Mesodermal cell (in vitro differentiated cells): ENCODE measurements around the gene PCBP3.

Experiments
- H3K27ac ChIP-seq: 2 replicates; pipeline ENCODE4 v1.7.0; 2013; ENCODE audit warnings: mild to moderate bottlenecking, low read depth, low read length, moderate library complexity; ENCODE audit not compliant: severe bottlenecking
- H3K36me3 ChIP-seq: 2 replicates; pipeline ENCODE4 v1.7.1; 2013; ENCODE audit warnings: mild to moderate bottlenecking, low read length, moderate library complexity; ENCODE audit not compliant: control insufficient read depth, insufficient read depth
- H3K4me1 ChIP-seq: one replicate; pipeline ENCODE4 v1.7.1; 2013; ENCODE audit warnings: mild to moderate bottlenecking, low read length; ENCODE audit not compliant: insufficient read depth, control insufficient read depth, poor library complexity, severe bottlenecking
- H3K4me3 ChIP-seq: 2 replicates; pipeline ENCODE4 v1.7.0; 2013; ENCODE audit warnings: low read length, control low read depth, mild to moderate bottlenecking; ENCODE audit not compliant: insufficient read depth, poor library complexity, severe bottlenecking; ENCODE audit errors: extremely low read depth
- H3K9me3 ChIP-seq: 2 replicates; pipeline ENCODE4 v1.7.1; 2013; ENCODE audit warnings: mild to moderate bottlenecking, low read length, moderate library complexity; ENCODE audit not compliant: control insufficient read depth
- WGBS, 2 experiments: methylation state at CpG; one replicate each; pipeline ENCODE4 v1.1.5; 2013; ENCODE audit warnings: missing lambda C conversion rate in 2 of 2; ENCODE audit not compliant: insufficient coverage in 2 of 2; 5-methylcytosine and 5-hydroxymethylcytosine counted together

The PCBP3 gene

GRCh38 chr21:45938811-45939520 is 295.4 kb downstream of the PCBP3 start:
- H3K4me1 ChIP-seq: no peaks in the 10 kb centered on the region
- no peak overlapping the region for H3K27ac ChIP-seq
- H3K4me3 ChIP-seq: no peak overlapping the region
- WGBS, 2 experiments: 88 to 93% methylated on average over 17 of the region's 17 CpGs
- H3K9me3 ChIP-seq: peaks cover 5% of the 10 kb centered on the region
- H3K36me3 ChIP-seq: no peaks in the 10 kb centered on the region

GRCh38 chr21:45939521-45940045 is 296.1 kb downstream of the PCBP3 start:
- WGBS, 2 experiments: 91 to 94% methylated on average over 13 to 15 of the region's 15 CpGs
- no peak overlapping the region for H3K27ac ChIP-seq
- no peak overlapping the region for H3K4me3 ChIP-seq

GRCh38 chr21:45940091-45940490 is 296.6 kb downstream of the PCBP3 start:
- 92 to 96% methylated on average over 14 to 20 of the region's 20 CpGs for WGBS, 2 experiments
- Histone ChIP-seq H3K4me1 (no peaks in the 10 kb centered on the region), H3K36me3 (no peaks in the 10 kb centered on the region), H3K27ac (no peak overlapping the region), H3K4me3 (no peak overlapping the region), H3K9me3 (no peaks in the 10 kb centered on the region)

More at GRCh38 chr21:45939521-45940045, 296.1 kb downstream of the PCBP3 start:
- H3K4me1 ChIP-seq: no peaks in the 10 kb centered on the region
- peaks cover 5% of the 10 kb centered on the region for H3K9me3 ChIP-seq
- H3K36me3 ChIP-seq: no peaks in the 10 kb centered on the region

GRCh38 chr21:45940621-45941337 is 297.3 kb downstream of the PCBP3 start:
- Histone ChIP-seq H3K27ac (no peak overlapping the region), H3K4me1 (no peaks in the 10 kb centered on the region), H3K36me3 (no peaks in the 10 kb centered on the region), H3K4me3 (no peak overlapping the region), H3K9me3 (no peaks in the 10 kb centered on the region)
- WGBS, 2 experiments: 93 to 95% methylated on average over 14 to 15 of the region's 23 CpGs

- WGBS, 2 experiments: 86 to 93% methylated on average over 10 to 12 of the region's 14 CpGs
- H3K27ac ChIP-seq: no peak overlapping the region
- no peaks in the 10 kb centered on the region for H3K36me3 ChIP-seq
- H3K4me1 ChIP-seq: no peaks in the 10 kb centered on the region
- no peaks in the 10 kb centered on the region for H3K9me3 ChIP-seq
- H3K4me3 ChIP-seq: no peak overlapping the region
Measured at GRCh38 chr21:45941338-45941710, 297.8 kb downstream of the PCBP3 start.

- Histone ChIP-seq H3K4me1 (no peaks in the 10 kb centered on the region), H3K4me3 (no peak overlapping the region), H3K27ac (no peak overlapping the region), H3K9me3 (no peaks in the 10 kb centered on the region), H3K36me3 (no peaks in the 10 kb centered on the region)
- WGBS, 2 experiments: 87 to 94% methylated on average over 28 to 30 of the region's 32 CpGs
Measured at GRCh38 chr21:45941717-45942546, 298.4 kb downstream of the PCBP3 start.

- H3K36me3 ChIP-seq: no peaks in the 10 kb centered on the region
- H3K27ac ChIP-seq: no peak overlapping the region
- 91 to 96% methylated on average over 19 to 20 of the region's 20 CpGs for WGBS, 2 experiments
- no peaks in the 10 kb centered on the region for H3K9me3 ChIP-seq
- H3K4me3 ChIP-seq: no peak overlapping the region
- no peaks in the 10 kb centered on the region for H3K4me1 ChIP-seq
Measured at GRCh38 chr21:45942755-45943629, 299.5 kb downstream of the PCBP3 start.

- Histone ChIP-seq H3K4me1 (no peaks in the 10 kb centered on the region), H3K9me3 (no peaks in the 10 kb centered on the region), H3K36me3 (no peaks in the 10 kb centered on the region), H3K4me3 (no peak overlapping the region), H3K27ac (no peak overlapping the region)
- WGBS, 2 experiments: 90 to 99% methylated on average over 7 of the region's 8 CpGs
Measured at GRCh38 chr21:45943630-45944540, 300.4 kb downstream of the PCBP3 start.

GRCh38 chr21:45944601-45945000 is 301.1 kb downstream of the PCBP3 start:
- no peak overlapping the region for H3K27ac ChIP-seq
- WGBS, 2 experiments: 95 to 96% methylated on average over 12 to 14 of the region's 14 CpGs
- H3K4me3 ChIP-seq: no peak overlapping the region
- H3K4me1 ChIP-seq: no peaks in the 10 kb centered on the region
- H3K9me3 ChIP-seq: no peaks in the 10 kb centered on the region
- H3K36me3 ChIP-seq: no peaks in the 10 kb centered on the region
